Mononuclear cell (primary cell): ENCODE results near the gene INO80B. TPM values are rescaled to one million over a fixed set of nuclear protein-coding genes. Genes with fewer than 3 reads are reported as not detected.

Source experiments
- H3K27me3 ChIP-seq: 2 replicates; pipeline ENCODE4 v1.6.0; 2011; ENCODE audit warnings: low read length, control low read depth; ENCODE audit not compliant: insufficient read depth
- H3K4me1 ChIP-seq: 2 replicates; pipeline ENCODE4 v1.5.1; 2011; ENCODE audit warnings: mild to moderate bottlenecking, low read length, control low read depth; ENCODE audit not compliant: insufficient read depth
- H3K4me3 ChIP-seq: 2 replicates; pipeline ENCODE4 v1.5.1; 2011; ENCODE audit warnings: mild to moderate bottlenecking, low read length, moderate library complexity
- H3K9me3 ChIP-seq: 2 replicates; pipeline ENCODE4 v1.5.1; 2011; ENCODE audit warnings: low read depth, mild to moderate bottlenecking, control low read depth, low read length
- total RNA-seq: library from RNA; depleted of rRNA; stranded (reverse); fragments of >200 nt; gene quantifications from one replicate; pipeline ENCODE4 v1.2.3, GENCODE V29; 2012

INO80B gene
- total RNA-seq, 1 donor: 15.3 TPM

GRCh38 chr2:74507145-74507925 is 52.4 kb downstream of the INO80B start, which contains the start of gene PCGF1:
Gene PCGF1 (minus strand): TSS chr2:74507695. CDS start chr2:74507668, 27 bp downstream.
- Histone ChIP-seq H3K4me1 (peaks cover 57% of the 10 kb centered on the region), H3K9me3 (no peaks in the 10 kb centered on the region), H3K27me3 (peaks cover 52% of the 10 kb centered on the region), H3K4me3 (peak within 1 kb of the TSS; percentile 86)

Other genes with a start within 250 kb of the INO80B start
- gene SLC4A5, start 111.7 kb upstream of the INO80B start, total RNA-seq: 6.7 TPM
- 41.8 TPM for gene DCTN1, start 74.8 kb upstream of the INO80B start, total RNA-seq
- gene C2orf81, start 33.5 kb upstream of the INO80B start, total RNA-seq: 0.94 TPM
- 9.3 TPM for gene WDR54, start 33.4 kb upstream of the INO80B start, total RNA-seq
- gene RTKN, start 13.2 kb upstream of the INO80B start, total RNA-seq: 0.31 TPM
- 18.5 TPM for gene WBP1, start 3.4 kb downstream of the INO80B start, total RNA-seq
- 17.1 TPM for gene MOGS, start 10.3 kb downstream of the INO80B start, total RNA-seq
- 8.3 TPM for gene MRPL53, start 17.6 kb downstream of the INO80B start, total RNA-seq
- gene CCDC142, start 27.9 kb downstream of the INO80B start, total RNA-seq: 8.3 TPM
- 14.0 TPM for gene TTC31, start 28.0 kb downstream of the INO80B start, total RNA-seq
- 0.21 TPM for gene LBX2, start 44.5 kb downstream of the INO80B start, total RNA-seq
- gene PCGF1, start 52.6 kb downstream of the INO80B start, total RNA-seq: 12.1 TPM
- 0.10 TPM for gene TLX2, start 59.4 kb downstream of the INO80B start, total RNA-seq
- gene DQX1, start 71.1 kb downstream of the INO80B start, total RNA-seq: not detected
- gene AUP1, start 74.6 kb downstream of the INO80B start, total RNA-seq: 115 TPM
- 17.9 TPM for gene HTRA2, start 74.8 kb downstream of the INO80B start, total RNA-seq
- 3.9 TPM for gene LOXL3, start 98.9 kb downstream of the INO80B start, total RNA-seq
- gene DOK1, start 99.6 kb downstream of the INO80B start, total RNA-seq: 2.9 TPM
- gene M1AP, start 193.2 kb downstream of the INO80B start, total RNA-seq: 0.31 TPM
- gene SEMA4F, start 199.2 kb downstream of the INO80B start, total RNA-seq: 2.0 TPM